Osteocyte (in vitro differentiated cells): Measurements from ENCODE around the gene ATXN2. TPM values are rescaled to one million over a fixed set of nuclear protein-coding genes. Genes with fewer than 3 reads are reported as not detected.

Experiments
- DNase-seq: peaks from one replicate; pipeline ENCODE4 v3.0.0; 2021; ENCODE audit warnings: mixed read lengths; ENCODE audit not compliant: unreplicated experiment; ENCODE audit errors: extremely low spot score
- H3K27ac Mint-ChIP-seq: one replicate; pipeline ENCODE4 v1.8.0; 2021; ENCODE audit warnings: mild to moderate bottlenecking, mixed read lengths; ENCODE audit not compliant: unreplicated experiment
- H3K27me3 Mint-ChIP-seq: one replicate; pipeline ENCODE4 v1.8.0; 2021; ENCODE audit warnings: mixed read lengths; ENCODE audit not compliant: unreplicated experiment
- H3K36me3 Mint-ChIP-seq: one replicate; pipeline ENCODE4 v1.8.0; 2021; ENCODE audit warnings: mixed read lengths; ENCODE audit not compliant: unreplicated experiment
- H3K4me1 Mint-ChIP-seq: one replicate; pipeline ENCODE4 v1.8.0; 2021; ENCODE audit warnings: mixed read lengths; ENCODE audit not compliant: unreplicated experiment
- H3K4me3 Mint-ChIP-seq: one replicate; pipeline ENCODE4 v1.8.0; 2021; ENCODE audit warnings: mild to moderate bottlenecking, moderate library complexity, mixed read lengths; ENCODE audit not compliant: unreplicated experiment
- H3K9me3 Mint-ChIP-seq: one replicate; pipeline ENCODE4 v1.8.0; 2021; ENCODE audit warnings: mixed read lengths; ENCODE audit not compliant: unreplicated experiment
- CTCF ChIP-seq: fragments of 200-600 bp; sonication (generic); IDR thresholded peaks from 2 replicates; pipeline ENCODE4 v1.5.0; 2021; ENCODE audit warnings: antibody characterized with exemption, mild to moderate bottlenecking, moderate library complexity
- total RNA-seq: library from RNA; stranded (reverse); gene quantifications from 2 replicates; pipeline ENCODE4 v1.2.1, GENCODE V29; 2021

ATXN2 gene
- total RNA-seq, 1 donor from 2014 or later: 78.9 TPM

GRCh38 chr12:111436266-111436665 is 162.8 kb downstream of the ATXN2 start:
- Mint-ChIP-seq H3K27ac (peak overlapping the region; percentile 71), H3K27me3 (no peaks in the 10 kb centered on the region), H3K36me3 (peaks cover 4% of the 10 kb centered on the region), H3K4me3 (no peak overlapping the region), H3K9me3 (no peaks in the 10 kb centered on the region), H3K4me1 (peaks cover 67% of the 10 kb centered on the region)
- no peak for DNase-seq
- TF ChIP-seq CTCF: no peak

GRCh38 chr12:111435661-111436201 is 163.4 kb downstream of the ATXN2 start:
- no peak for DNase-seq
- peak overlapping the region; percentile 90 for H3K27ac Mint-ChIP-seq
- H3K4me3 Mint-ChIP-seq: no peak overlapping the region
- H3K4me1 Mint-ChIP-seq: peaks cover 69% of the 10 kb centered on the region
- no peaks in the 10 kb centered on the region for H3K9me3 Mint-ChIP-seq
- TF ChIP-seq CTCF: no peak
- H3K36me3 Mint-ChIP-seq: peaks cover 4% of the 10 kb centered on the region
- no peaks in the 10 kb centered on the region for H3K27me3 Mint-ChIP-seq

- Mint-ChIP-seq H3K27me3 (no peaks in the 10 kb centered on the region), H3K4me3 (peak overlapping the region; percentile 22), H3K9me3 (no peaks in the 10 kb centered on the region), H3K27ac (peak overlapping the region; percentile 90), H3K36me3 (no peaks in the 10 kb centered on the region), H3K4me1 (peaks cover 68% of the 10 kb centered on the region)
- DNase-seq: no peak
- no peak for TF ChIP-seq CTCF
Observed at GRCh38 chr12:111434680-111435338, 164.3 kb downstream of the ATXN2 start.

- Mint-ChIP-seq H3K27me3 (no peaks in the 10 kb centered on the region), H3K36me3 (no peaks in the 10 kb centered on the region), H3K27ac (peak overlapping the region; percentile 90), H3K4me3 (no peak overlapping the region), H3K9me3 (no peaks in the 10 kb centered on the region), H3K4me1 (peaks cover 69% of the 10 kb centered on the region)
- TF ChIP-seq CTCF: no peak
- no peak for DNase-seq
Observed at GRCh38 chr12:111434049-111434448, 165.1 kb downstream of the ATXN2 start.

- DNase-seq: no peak
Observed at GRCh38 chr12:111431772-111432171, 167.3 kb downstream of the ATXN2 start.

More at GRCh38 chr12:111431772-111432171, 167.3 kb downstream of the ATXN2 start:
- Mint-ChIP-seq H3K4me3 (no peak overlapping the region), H3K27ac (peak overlapping the region; percentile 76), H3K36me3 (no peaks in the 10 kb centered on the region), H3K27me3 (no peaks in the 10 kb centered on the region), H3K9me3 (no peaks in the 10 kb centered on the region), H3K4me1 (peaks cover 59% of the 10 kb centered on the region)
- no peak for TF ChIP-seq CTCF
